ENCODE data around the gene GRIFIN. TPM values are rescaled to one million over a fixed set of nuclear protein-coding genes. Genes with fewer than 3 reads are reported as not detected.

GRIFIN gene
- total RNA-seq, 3 donors from 2014 or later = not detected

DNA sequence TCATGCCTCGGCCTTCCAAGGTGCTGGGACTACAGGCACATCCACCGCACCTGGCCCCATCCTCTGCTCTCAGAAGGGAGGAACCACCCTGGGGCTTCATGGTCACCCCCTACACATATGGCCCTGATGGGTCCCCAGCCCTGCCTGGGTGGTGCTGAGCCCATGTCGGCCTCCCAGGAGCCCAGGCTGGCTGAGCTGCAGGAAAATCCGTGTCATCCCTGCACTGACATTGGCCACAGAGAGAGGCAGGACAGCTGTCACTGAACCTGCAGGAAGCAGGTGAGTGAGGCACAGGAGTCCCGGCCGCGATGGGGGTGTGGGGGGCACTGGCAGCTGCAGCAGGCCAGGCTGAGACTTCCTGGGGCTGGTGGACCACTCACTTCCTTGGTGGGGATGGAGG is 8.0 kb downstream of the GRIFIN start:
- Histone ChIP-seq H3K9me3 (no peaks in the 10 kb centered on the region), H3K36me3 (ENCODE audit: low read depth) (no peaks in the 10 kb centered on the region), H3K4me1 (ENCODE audit: low read depth) (no peaks in the 10 kb centered on the region), H3K4me3 (no peak overlapping the region)
- TF ChIP-seq, protein P1, sequence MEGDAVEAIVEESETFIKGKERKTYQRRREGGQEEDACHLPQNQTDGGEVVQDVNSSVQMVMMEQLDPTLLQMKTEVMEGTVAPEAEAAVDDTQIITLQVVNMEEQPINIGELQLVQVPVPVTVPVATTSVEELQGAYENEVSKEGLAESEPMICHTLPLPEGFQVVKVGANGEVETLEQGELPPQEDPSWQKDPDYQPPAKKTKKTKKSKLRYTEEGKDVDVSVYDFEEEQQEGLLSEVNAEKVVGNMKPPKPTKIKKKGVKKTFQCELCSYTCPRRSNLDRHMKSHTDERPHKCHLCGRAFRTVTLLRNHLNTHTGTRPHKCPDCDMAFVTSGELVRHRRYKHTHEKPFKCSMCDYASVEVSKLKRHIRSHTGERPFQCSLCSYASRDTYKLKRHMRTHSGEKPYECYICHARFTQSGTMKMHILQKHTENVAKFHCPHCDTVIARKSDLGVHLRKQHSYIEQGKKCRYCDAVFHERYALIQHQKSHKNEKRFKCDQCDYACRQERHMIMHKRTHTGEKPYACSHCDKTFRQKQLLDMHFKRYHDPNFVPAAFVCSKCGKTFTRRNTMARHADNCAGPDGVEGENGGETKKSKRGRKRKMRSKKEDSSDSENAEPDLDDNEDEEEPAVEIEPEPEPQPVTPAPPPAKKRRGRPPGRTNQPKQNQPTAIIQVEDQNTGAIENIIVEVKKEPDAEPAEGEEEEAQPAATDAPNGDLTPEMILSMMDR (IDR thresholded peaks at IDR 0.05) = no peak
- ATAC-seq (no peak), DNase-seq (no peak)
- intact Hi-C loops (cut with DNase I, micrococcal nuclease) = no loop called here

DNA sequence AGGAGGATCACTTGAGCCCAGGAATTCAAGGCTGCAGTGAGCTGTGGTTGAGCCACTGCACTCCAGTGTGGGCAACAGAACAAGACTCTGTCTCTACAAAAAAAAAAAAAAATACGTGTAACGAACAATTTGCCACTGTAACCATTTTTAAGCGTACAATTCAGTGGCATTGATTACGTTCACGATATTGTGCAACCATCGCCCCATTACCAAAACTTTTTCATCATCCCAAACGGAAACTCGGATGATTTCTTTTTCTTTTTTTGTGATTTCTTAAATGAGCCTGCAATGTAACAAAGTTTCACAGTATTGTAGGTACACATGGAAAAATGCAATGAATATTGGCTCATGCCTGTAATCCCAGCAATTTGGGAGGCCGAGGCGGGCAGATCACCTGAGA is 9.5 kb downstream of the GRIFIN start:
- Histone ChIP-seq H3K9me3 (no peaks in the 10 kb centered on the region), H3K4me3 (no peak overlapping the region), H3K4me1 (ENCODE audit: low read depth) (no peaks in the 10 kb centered on the region), H3K36me3 (ENCODE audit: low read depth) (no peaks in the 10 kb centered on the region)
- no peak for ATAC-seq
- TF ChIP-seq, protein P1 (IDR thresholded peaks at IDR 0.05) = no peak
- DNase-seq = no peak
- intact Hi-C loops (cut with DNase I, micrococcal nuclease) = no loop called here

GRCh38 chr7:2465928-2466327 is 10.3 kb downstream of the GRIFIN start:
- H3K9me3 ChIP-seq = no peaks in the 10 kb centered on the region
- intact Hi-C loops (cut with DNase I, micrococcal nuclease) = no loop called here
- H3K36me3 ChIP-seq (ENCODE audit: low read depth) = no peaks in the 10 kb centered on the region
- TF ChIP-seq, protein P1 (IDR thresholded peaks at IDR 0.05) = no peak
- no peak overlapping the region for H3K4me3 ChIP-seq
- no peak for DNase-seq
- ATAC-seq = no peak
- H3K4me1 ChIP-seq (ENCODE audit: low read depth) = no peaks in the 10 kb centered on the region

- ATAC-seq = no peak
- TF ChIP-seq, protein P1 (IDR thresholded peaks at IDR 0.05) = no peak
- DNase-seq = no peak
- no peak overlapping the region for H3K4me3 ChIP-seq
- intact Hi-C loops (cut with DNase I, micrococcal nuclease) = no loop called here
- H3K4me1 ChIP-seq (ENCODE audit: low read depth) = no peaks in the 10 kb centered on the region
- no peaks in the 10 kb centered on the region for H3K36me3 ChIP-seq (ENCODE audit: low read depth)
- H3K9me3 ChIP-seq = no peaks in the 10 kb centered on the region
Observed at GRCh38 chr7:2462731-2463130, 13.5 kb downstream of the GRIFIN start.

- H3K4me1 ChIP-seq (ENCODE audit: low read depth) = no peaks in the 10 kb centered on the region
- no peaks in the 10 kb centered on the region for H3K36me3 ChIP-seq (ENCODE audit: low read depth)
- H3K4me3 ChIP-seq = no peak overlapping the region
- TF ChIP-seq, protein P1 (IDR thresholded peaks at IDR 0.05) = no peak
- DNase-seq (no peak), ATAC-seq (no peak)
- intact Hi-C loops (cut with DNase I, micrococcal nuclease) = no loop called here
- no peaks in the 10 kb centered on the region for H3K9me3 ChIP-seq
Observed at GRCh38 chr7:2461268-2462026, 14.8 kb downstream of the GRIFIN start.

Measured in mucosa of descending colon (tissue), 3 donors.